Measurements from ENCODE around the gene WRAP73.

The WRAP73 gene

GRCh38 chr1:3595949-3596348 lies 54.0 kb downstream of the WRAP73 start:
- TF ChIP-seq MAX (IDR thresholded peaks at IDR 0.05) (no peak), TEAD4 (IDR thresholded peaks at IDR 0.05) (no peak), USF1 (IDR thresholded peaks at IDR 0.05) (no peak), EP300 (IDR thresholded peaks at IDR 0.05; ENCODE audit: borderline replicate concordance) (no peak), TCF12 (IDR thresholded peaks at IDR 0.05; ENCODE audit: low read depth) (no peak), FOXM1 (IDR thresholded peaks at IDR 0.05; ENCODE audit: borderline replicate concordance, low read depth) (no peak), REST (IDR thresholded peaks at IDR 0.05; ENCODE audit: low read depth) (no peak), ZBTB7A (IDR thresholded peaks at IDR 0.05; ENCODE audit: low read depth) (no peak)

- no peak for TF ChIP-seq CREB1 (IDR thresholded peaks at IDR 0.05; ENCODE audit: low read depth)
- no peak for TF ChIP-seq EGR1 (IDR thresholded peaks at IDR 0.05)
- TF ChIP-seq TEAD4 (IDR thresholded peaks at IDR 0.05) = no peak
- no peak for TF ChIP-seq TCF12 (IDR thresholded peaks at IDR 0.05; ENCODE audit: low read depth)
- TF ChIP-seq USF1 (IDR thresholded peaks at IDR 0.05) = no peak
- TF ChIP-seq CEBPB (IDR thresholded peaks at IDR 0.05) = no peak
- no peak for TF ChIP-seq REST (IDR thresholded peaks at IDR 0.05; ENCODE audit: low read depth)
- TF ChIP-seq YY1 (IDR thresholded peaks at IDR 0.05; ENCODE audit: low read depth) = no peak
- TF ChIP-seq NFIC (IDR thresholded peaks at IDR 0.05) = no peak
Observed at GRCh38 chr1:3594706-3595377, 55.1 kb downstream of the WRAP73 start.

GRCh38 chr1:3593745-3594144 lies 56.2 kb downstream of the WRAP73 start:
- no peak for TF ChIP-seq RAD21 (IDR thresholded peaks at IDR 0.05; ENCODE audit: low read depth)
- TF ChIP-seq NFIC (IDR thresholded peaks at IDR 0.05) = no peak
- TF ChIP-seq CEBPB (IDR thresholded peaks at IDR 0.05) = no peak
- TF ChIP-seq TEAD4 (IDR thresholded peaks at IDR 0.05) = no peak
- no peak for TF ChIP-seq TCF12 (IDR thresholded peaks at IDR 0.05; ENCODE audit: low read depth)
- TF ChIP-seq CREB1 (IDR thresholded peaks at IDR 0.05; ENCODE audit: low read depth) = no peak
- no peak for TF ChIP-seq YY1 (IDR thresholded peaks at IDR 0.05; ENCODE audit: low read depth)
- no peak for TF ChIP-seq USF1 (IDR thresholded peaks at IDR 0.05)
- TF ChIP-seq EGR1 (IDR thresholded peaks at IDR 0.05) = no peak
- no peak for TF ChIP-seq MAX (IDR thresholded peaks at IDR 0.05)
- TF ChIP-seq REST (IDR thresholded peaks at IDR 0.05; ENCODE audit: low read depth) = no peak
- TF ChIP-seq ZBTB7A (IDR thresholded peaks at IDR 0.05; ENCODE audit: low read depth) = no peak
- no peak for TF ChIP-seq FOXM1 (IDR thresholded peaks at IDR 0.05; ENCODE audit: borderline replicate concordance, low read depth)
- no peak for TF ChIP-seq TAF1 (IDR thresholded peaks at IDR 0.05; ENCODE audit: low read depth)
- TF ChIP-seq EP300 (IDR thresholded peaks at IDR 0.05; ENCODE audit: borderline replicate concordance) = no peak

GRCh38 chr1:3593334-3593733 lies 56.6 kb downstream of the WRAP73 start:
- no peak for TF ChIP-seq ZBTB7A (IDR thresholded peaks at IDR 0.05; ENCODE audit: low read depth)

Data from Ishikawa (cell line).